Bronchial epithelial cell (primary cell): Measurements from ENCODE around the gene GALNT6. TPM values are rescaled to one million over a fixed set of nuclear protein-coding genes. Genes with fewer than 3 reads are reported as not detected.
A peak's percentile ranks its signal among the peaks of the same experiment; 100 is the strongest.

Experiments used
- DNase-seq: peaks from one replicate; pipeline ENCODE4 v3.0.0-alpha.2; 2010; ENCODE audit warnings: low read depth
- FAIRE-seq: peaks from 2 replicates; lab custom pipeline; 2011; peaks lifted over from hg19 to GRCh38; lab: Jason Lieb, UNC
- H3K27me3 ChIP-seq: 2 replicates; pipeline ENCODE4 v1.5.1; 2011; ENCODE audit warnings: low read length; ENCODE audit not compliant: control insufficient read depth, insufficient read depth
- H3K36me3 ChIP-seq: 2 replicates; pipeline ENCODE4 v1.5.1; 2011; ENCODE audit warnings: low read length; ENCODE audit not compliant: control insufficient read depth, insufficient read depth
- H3K4me3 ChIP-seq: 2 replicates; pipeline ENCODE4 v1.5.1; 2011; ENCODE audit warnings: mild to moderate bottlenecking, low read depth, low read length, control low read depth
- CTCF ChIP-seq: IDR thresholded peaks from 2 replicates; pipeline ENCODE4 v1.5.1; 2011; ENCODE audit warnings: mild to moderate bottlenecking, moderate library complexity, low read length, control low read depth, inconsistent platforms; ENCODE audit not compliant: insufficient read depth, severe bottlenecking
- total RNA-seq: library from RNA; depleted of rRNA; stranded (reverse); fragments of >200 nt; gene quantifications from 2 replicates; pipeline ENCODE4 v1.2.1, GENCODE V29; 2014

GALNT6 gene
- total RNA-seq, 1 donor from 2014 or later: 14.0 TPM

GRCh38 chr12:51349026-51349425 is 42.2 kb downstream of the GALNT6 start:
- FAIRE-seq (no peak), DNase-seq (peak; percentile 73)

GRCh38 chr12:51348116-51348515 is 43.1 kb downstream of the GALNT6 start:
- DNase-seq (no peak), FAIRE-seq (no peak)
- Histone ChIP-seq H3K27me3 (no peaks in the 10 kb centered on the region), H3K36me3 (no peaks in the 10 kb centered on the region), H3K4me3 (no peak overlapping the region)
- no peak for TF ChIP-seq CTCF

More at GRCh38 chr12:51349026-51349425, 42.2 kb downstream of the GALNT6 start:
- Histone ChIP-seq H3K36me3 (no peaks in the 10 kb centered on the region), H3K4me3 (no peak overlapping the region), H3K27me3 (no peaks in the 10 kb centered on the region)
- no peak for TF ChIP-seq CTCF

- Histone ChIP-seq H3K27me3 (no peaks in the 10 kb centered on the region), H3K36me3 (no peaks in the 10 kb centered on the region), H3K4me3 (no peak within 1 kb of the TSS)
- FAIRE-seq (no peak), DNase-seq (no peak)
- no peak for TF ChIP-seq CTCF
Observed at GRCh38 chr12:51346581-51346980, 44.6 kb downstream of the GALNT6 start, which contains the start of gene CELA1. CELA1 (minus strand) TSS chr12:51346679; CDS start chr12:51346638, 41 bp downstream.

- Histone ChIP-seq H3K36me3 (no peaks in the 10 kb centered on the region), H3K4me3 (no peak overlapping the region), H3K27me3 (no peaks in the 10 kb centered on the region)
- TF ChIP-seq CTCF: no peak
- no peak for DNase-seq
- no peak for FAIRE-seq
Observed at GRCh38 chr12:51345681-51346080, 45.5 kb downstream of the GALNT6 start.

- no peak for TF ChIP-seq CTCF
- Histone ChIP-seq H3K4me3 (no peak overlapping the region), H3K36me3 (no peaks in the 10 kb centered on the region), H3K27me3 (no peaks in the 10 kb centered on the region)
- FAIRE-seq (no peak), DNase-seq (peak; percentile 9)
Observed at GRCh38 chr12:51343201-51343600, 48.0 kb downstream of the GALNT6 start.

GRCh38 chr12:51342416-51342815 is 48.8 kb downstream of the GALNT6 start:
- no peaks in the 10 kb centered on the region for H3K27me3 ChIP-seq
- no peak for TF ChIP-seq CTCF
- H3K4me3 ChIP-seq: no peak overlapping the region
- FAIRE-seq: no peak
- DNase-seq: no peak
- H3K36me3 ChIP-seq: no peaks in the 10 kb centered on the region
